Liver (tissue), 9 donors: ENCODE measurements around the gene CD63. TPM values are rescaled to one million over a fixed set of nuclear protein-coding genes. Genes with fewer than 3 reads are reported as not detected.
A peak's percentile ranks its signal among the peaks of the same experiment; 100 is the strongest.

Source experiments
- DNase-seq: peaks from one replicate; pipeline ENCODE4 v3.0.0-alpha.2; 2017; ENCODE audit warnings: low spot score
- H3K27ac ChIP-seq, 2 donors: one replicate each; pipeline ENCODE4 v1.7.0; 2013; ENCODE audit warnings: inconsistent platforms in 2 of 2, low read length in 2 of 2, control low read depth in 1 of 2, low read depth in 1 of 2, mild to moderate bottlenecking in 1 of 2
- H3K27me3 ChIP-seq, 4 donors: one replicate each; pipeline versions ENCODE4 v1.6.1 to v1.7.0; 2013; ENCODE audit warnings: low read length in 3 of 4, inconsistent platforms in 1 of 4, mild to moderate bottlenecking in 1 of 4, moderate library complexity in 1 of 4; ENCODE audit not compliant: control insufficient read depth in 4 of 4, insufficient read depth in 4 of 4
- H3K36me3 ChIP-seq, 4 donors: one replicate each; pipeline versions ENCODE4 v1.6.1 to v1.7.0; 2013; ENCODE audit warnings: low read length in 3 of 4, mild to moderate bottlenecking in 3 of 4, low read depth in 1 of 4, moderate library complexity in 1 of 4; ENCODE audit not compliant: control insufficient read depth in 4 of 4, insufficient read depth in 3 of 4
- H3K4me1 ChIP-seq, 4 donors: one replicate each; pipeline versions ENCODE4 v1.6.1 to v1.7.0; 2013; ENCODE audit warnings: low read length in 3 of 4, mild to moderate bottlenecking in 3 of 4, moderate library complexity in 1 of 4; ENCODE audit not compliant: control insufficient read depth in 4 of 4, insufficient read depth in 4 of 4
- H3K4me3 ChIP-seq, 3 donors: one replicate each; pipeline versions ENCODE4 v1.6.1 to v1.7.0; 2013; ENCODE audit warnings: low read length in 3 of 3, control low read depth in 1 of 3, low read depth in 1 of 3, mild to moderate bottlenecking in 1 of 3
- H3K9ac ChIP-seq, 2 donors: one replicate each; pipeline ENCODE4 v1.7.0; 2013; ENCODE audit warnings: low read length in 2 of 2, mild to moderate bottlenecking in 2 of 2, moderate library complexity in 2 of 2, control low read depth in 1 of 2, low read depth in 1 of 2
- H3K9me3 ChIP-seq, 4 donors: one replicate each; pipeline versions ENCODE4 v1.6.1 to v1.7.0; 2013; ENCODE audit warnings: low read length in 3 of 4; ENCODE audit not compliant: control insufficient read depth in 4 of 4
- ATF3 ChIP-seq: IDR thresholded peaks from 2 replicates; pipeline ENCODE4 v1.6.1; 2016; ENCODE audit warnings: antibody characterized with exemption
- CTCF ChIP-seq: fragments of 150-350 bp; IDR thresholded peaks from 2 replicates; pipeline ENCODE4 v1.5.1; 2017; ENCODE audit warnings: improper control_type of control experiment, low read depth, low read length; ENCODE audit not compliant: missing input control
- FOXA1 ChIP-seq: IDR thresholded peaks from 2 replicates; pipeline ENCODE4 v1.6.1; 2016; ENCODE audit warnings: antibody characterized with exemption
- FOXA2 ChIP-seq: IDR thresholded peaks from 2 replicates; pipeline ENCODE4 v1.6.1; 2016; ENCODE audit warnings: antibody characterized with exemption
- GABPA ChIP-seq, 2 donors: IDR thresholded peaks in 1 of 2; conservative IDR thresholded peaks in 1 of 2; 2 replicates each; pipeline ENCODE4 v1.6.1; 2016; ENCODE audit warnings: antibody characterized with exemption in 2 of 2, mild to moderate bottlenecking in 1 of 2, moderate library complexity in 1 of 2
- HNF4A ChIP-seq, 2 donors: conservative IDR thresholded peaks; 2 replicates each; pipeline ENCODE4 v1.6.1; 2016; ENCODE audit warnings: antibody characterized with exemption in 2 of 2, mild to moderate bottlenecking in 2 of 2
- HNF4G ChIP-seq: IDR thresholded peaks from 2 replicates; pipeline ENCODE4 v1.6.1; 2016; ENCODE audit warnings: antibody characterized with exemption
- JUND ChIP-seq, 2 donors: IDR thresholded peaks; 2 replicates each; pipeline ENCODE4 v1.6.1; 2016; ENCODE audit warnings: antibody characterized with exemption in 2 of 2
- MAX ChIP-seq: IDR thresholded peaks from 2 replicates; pipeline ENCODE4 v1.6.1; 2016; ENCODE audit warnings: antibody characterized with exemption
- NR2F2 ChIP-seq: IDR thresholded peaks from 2 replicates; pipeline ENCODE4 v1.6.1; 2016; ENCODE audit warnings: antibody characterized with exemption
- RAD21 ChIP-seq, 2 donors: IDR thresholded peaks; 2 replicates each; pipeline ENCODE4 v1.6.1; 2016; ENCODE audit warnings: antibody characterized with exemption in 2 of 2, mild to moderate bottlenecking in 2 of 2
- REST ChIP-seq: IDR thresholded peaks from 2 replicates; pipeline ENCODE4 v1.6.1; 2016; ENCODE audit warnings: antibody characterized with exemption, mild to moderate bottlenecking
- RXRA ChIP-seq, 2 donors: IDR thresholded peaks; 2 replicates each; pipeline ENCODE4 v1.6.1; 2017 to 2018; ENCODE audit warnings: antibody characterized with exemption in 2 of 2, mild to moderate bottlenecking in 1 of 2
- SP1 ChIP-seq: IDR thresholded peaks from 2 replicates; pipeline ENCODE4 v1.6.1; 2018; ENCODE audit warnings: antibody characterized with exemption, mild to moderate bottlenecking
- TAF1 ChIP-seq: conservative IDR thresholded peaks from 2 replicates; pipeline ENCODE4 v1.6.1; 2016; ENCODE audit warnings: antibody characterized with exemption, mild to moderate bottlenecking
- ZBTB33 ChIP-seq: IDR thresholded peaks from 2 replicates; pipeline ENCODE4 v1.6.1; 2016; ENCODE audit warnings: antibody characterized with exemption
- WGBS: extraction: QIAGEN DNeasy Blood & Tissue Kit; methylation state at CpG from one replicate; pipeline ENCODE4 v1.1.7; 2013; 5-methylcytosine and 5-hydroxymethylcytosine counted together
- polyA plus RNA-seq, 2 donors: library from polyadenylated mRNA; stranded (reverse) in 1 of 2; unstranded in 1 of 2; fragments of 200-250 nt in 1 of 2; fragments of >200 nt in 1 of 2; fragmentation: Nextera tagmentation in 1 of 2; extraction: Ambion mirVana in 1 of 2; gene quantifications; one replicate each; pipeline versions ENCODE4 v1.2.1 to v1.2.3, GENCODE V29; 2013 to 2015
- total RNA-seq, 2 donors: library from RNA; depleted of rRNA; stranded (reverse); fragments of >200 nt; gene quantifications; one replicate each; pipeline ENCODE4 v1.2.3, GENCODE V29; 2014
- donor health status: healthy.
- donor health status: healthy.
- donor health status: healthy.
- donor health status: healthy.
- donor health status: healthy.

CD63 gene
- total and polyA plus RNA-seq, 4 donors, result 185 to 373 (median 338) TPM

- WGBS, result 30% methylated on average over 4 of the region's 4 CpGs
Measured at GRCh38 chr12:55737581-55738122, 8.8 kb upstream of the CD63 start.

More at GRCh38 chr12:55737581-55738122, 8.8 kb upstream of the CD63 start:
- no peak overlapping the region for H3K4me3 ChIP-seq
- H3K27me3 ChIP-seq, result peaks cover 0 to 5% (median 0%) of the 10 kb centered on the region in 4 donors
- peak overlapping the region; percentile 9 to 68 for H3K27ac ChIP-seq
- no peaks in the 10 kb centered on the region for H3K36me3 ChIP-seq
- H3K9me3 ChIP-seq, result no peaks in the 10 kb centered on the region
- DNase-seq, result no peak
- no peak for TF ChIP-seq ATF3
- no peak for TF ChIP-seq TAF1
- TF ChIP-seq MAX, result no peak
- no peak for TF ChIP-seq HNF4G
- no peak for TF ChIP-seq FOXA1
- TF ChIP-seq JUND (IDR thresholded peaks at IDR 0.05), result no peak
- TF ChIP-seq RXRA (IDR thresholded peaks at IDR 0.05), result no peak
- no peak for TF ChIP-seq CTCF
- TF ChIP-seq REST, result no peak
- TF ChIP-seq ZBTB33, result no peak
- TF ChIP-seq FOXA2, result no peak
- no peak for TF ChIP-seq SP1
- TF ChIP-seq GABPA (IDR thresholded peaks at IDR 0.05 in 1 of 2, conservative IDR thresholded peaks at IDR 0.05 in 1 of 2), result no peak
- no peak for TF ChIP-seq HNF4A (conservative IDR thresholded peaks at IDR 0.05)
- TF ChIP-seq NR2F2, result no peak
- TF ChIP-seq RAD21 (IDR thresholded peaks at IDR 0.05), result no peak
- H3K9ac ChIP-seq, result no peak overlapping the region
- H3K4me1 ChIP-seq, result peaks cover 0 to 16% (median 10%) of the 10 kb centered on the region in 4 donors
